Neural crest cell (in vitro differentiated cells): ENCODE measurements around the gene HMCN1. TPM values are rescaled to one million over a fixed set of nuclear protein-coding genes. Genes with fewer than 3 reads are reported as not detected.

ENCODE experiments used
- DNase-seq: peaks from one replicate; pipeline ENCODE4 v3.0.0; 2021; ENCODE audit warnings: low read depth, mixed read lengths, low spot score
- H3K27ac Mint-ChIP-seq: one replicate; pipeline ENCODE4 v1.8.0; 2021; ENCODE audit warnings: mild to moderate bottlenecking, mixed read lengths; ENCODE audit not compliant: unreplicated experiment
- H3K27me3 Mint-ChIP-seq: 2 replicates; pipeline ENCODE4 v1.8.0; 2021; ENCODE audit warnings: low read depth, mild to moderate bottlenecking, mixed read lengths
- H3K36me3 Mint-ChIP-seq: 2 replicates; pipeline ENCODE4 v1.8.0; 2021; ENCODE audit warnings: low read depth, mild to moderate bottlenecking, mixed read lengths
- H3K4me1 Mint-ChIP-seq: 2 replicates; pipeline ENCODE4 v1.8.0; 2021; ENCODE audit warnings: mixed read lengths
- H3K4me3 Mint-ChIP-seq: one replicate; pipeline ENCODE4 v1.8.0; 2021; ENCODE audit warnings: mild to moderate bottlenecking, mixed read lengths
- H3K9me3 Mint-ChIP-seq: 2 replicates; pipeline ENCODE4 v1.8.0; 2021; ENCODE audit warnings: mixed read lengths
- CTCF ChIP-seq: fragments of 200-600 bp; sonication (generic); conservative IDR thresholded peaks from 2 replicates; pipeline ENCODE4 v1.5.0; 2021; ENCODE audit warnings: antibody characterized with exemption, mild to moderate bottlenecking
- total RNA-seq: library from RNA; stranded (reverse); gene quantifications from 2 replicates; pipeline ENCODE4 v1.2.1, GENCODE V29; 2021

The HMCN1 gene
- total RNA-seq, 1 donor from 2014 or later, result 16.6 TPM

- Mint-ChIP-seq H3K9me3 (peaks cover 2% of the 10 kb centered on the region), H3K4me3 (no peak overlapping the region), H3K4me1 (no peaks in the 10 kb centered on the region), H3K27me3 (no peaks in the 10 kb centered on the region), H3K27ac (no peak overlapping the region), H3K36me3 (peaks cover 2% of the 10 kb centered on the region)
- no peak for TF ChIP-seq CTCF
- no peak for DNase-seq
Measured at GRCh38 chr1:185895208-185895900, 161.2 kb downstream of the HMCN1 start.

- H3K4me1 Mint-ChIP-seq, result no peaks in the 10 kb centered on the region
- DNase-seq, result no peak
Measured at GRCh38 chr1:185896863-185897262, 162.7 kb downstream of the HMCN1 start.

GRCh38 chr1:185906186-185906585 lies 172.0 kb downstream of the HMCN1 start:
- H3K4me3 Mint-ChIP-seq, result no peak overlapping the region
- no peaks in the 10 kb centered on the region for H3K4me1 Mint-ChIP-seq
- no peaks in the 10 kb centered on the region for H3K36me3 Mint-ChIP-seq
- H3K27me3 Mint-ChIP-seq, result no peaks in the 10 kb centered on the region
- no peak for TF ChIP-seq CTCF
- H3K9me3 Mint-ChIP-seq, result no peaks in the 10 kb centered on the region
- H3K27ac Mint-ChIP-seq, result no peak overlapping the region
- DNase-seq, result no peak

More at GRCh38 chr1:185896863-185897262, 162.7 kb downstream of the HMCN1 start:
- H3K36me3 Mint-ChIP-seq, result peaks cover 2% of the 10 kb centered on the region
- H3K9me3 Mint-ChIP-seq, result peaks cover 2% of the 10 kb centered on the region
- TF ChIP-seq CTCF, result no peak
- H3K27ac Mint-ChIP-seq, result no peak overlapping the region
- H3K4me3 Mint-ChIP-seq, result no peak overlapping the region
- no peaks in the 10 kb centered on the region for H3K27me3 Mint-ChIP-seq

- Mint-ChIP-seq H3K9me3 (no peaks in the 10 kb centered on the region), H3K4me3 (no peak overlapping the region), H3K4me1 (no peaks in the 10 kb centered on the region), H3K27ac (no peak overlapping the region), H3K36me3 (no peaks in the 10 kb centered on the region), H3K27me3 (no peaks in the 10 kb centered on the region)
- DNase-seq, result no peak
- TF ChIP-seq CTCF, result no peak
Measured at GRCh38 chr1:185907246-185907645, 173.1 kb downstream of the HMCN1 start.

GRCh38 chr1:185911978-185912377 lies 177.8 kb downstream of the HMCN1 start:
- H3K4me3 Mint-ChIP-seq, result no peak overlapping the region
- TF ChIP-seq CTCF, result no peak
- no peaks in the 10 kb centered on the region for H3K4me1 Mint-ChIP-seq
- H3K36me3 Mint-ChIP-seq, result no peaks in the 10 kb centered on the region
- no peak for DNase-seq
- no peaks in the 10 kb centered on the region for H3K9me3 Mint-ChIP-seq
- no peaks in the 10 kb centered on the region for H3K27me3 Mint-ChIP-seq
- H3K27ac Mint-ChIP-seq, result no peak overlapping the region
